ENCODE data around the gene CNTN5. TPM values are rescaled to one million over a fixed set of nuclear protein-coding genes. Genes with fewer than 3 reads are reported as not detected.

CNTN5 gene
- total and polyA plus RNA-seq, 2 donors (not counting 1 experiment from before 2014, with no cell fraction given) = not detected

GRCh38 chr11:99068832-99069231 is 48.1 kb downstream of the CNTN5 start:
- Histone ChIP-seq H3K27ac (ENCODE audit: low read length in 2 of 2) (no peak overlapping the region), H3K4me3 (ENCODE audit: control extremely low read depth in 1 of 5, extremely low read depth in 1 of 5, insufficient read depth in 1 of 5, low read depth in 2 of 5, low read length in 4 of 5) (no peak overlapping the region), H3K9me3 (ENCODE audit: control extremely low read depth in 1 of 3, control insufficient read depth in 2 of 3, insufficient read depth in 1 of 3, low read length in 2 of 3) (no peaks in the 10 kb centered on the region), H3K36me3 (replicated peaks in 1 of 2; ENCODE audit: control extremely low read depth in 1 of 2, control insufficient read depth in 1 of 2, extremely low read depth in 1 of 2, insufficient read depth in 2 of 2, low read length in 1 of 2) (no peaks in the 10 kb centered on the region), H3K9ac (ENCODE audit: low read length) (no peak overlapping the region), H3K27me3 (replicated peaks in 1 of 4; ENCODE audit: control extremely low read depth in 1 of 4, control insufficient read depth in 3 of 4, insufficient read depth in 4 of 4, low read length in 3 of 4) (no peaks in the 10 kb centered on the region), H2AFZ (ENCODE audit: insufficient read depth, low read depth, low read length, poor library complexity, severe bottlenecking) (no peak overlapping the region), H4K20me1 (ENCODE audit: control insufficient read depth, insufficient read depth, low read length, poor library complexity, severe bottlenecking) (no peaks in the 10 kb centered on the region), H3K4me2 (replicated peaks; ENCODE audit: low read depth, low read length, poor library complexity, severe bottlenecking) (no peak overlapping the region), H3K4me1 (ENCODE audit: control insufficient read depth in 2 of 2, insufficient read depth in 2 of 2, low read length in 2 of 2) (no peaks in the 10 kb centered on the region), H3K79me2 (ENCODE audit: control insufficient read depth, insufficient read depth, low read length) (no peaks in the 10 kb centered on the region)
- ChIA-PET CTCF (no interaction called here), POLR2A (no interaction called here)
- no peaks in the 10 kb centered on the region for H3K9me3 Mint-ChIP-seq (ENCODE audit: insufficient read depth)
- WGBS (ENCODE audit: insufficient coverage) = no CpG with 5 or more reads among the region's 2 CpGs
- intact Hi-C loops (cut with micrococcal nuclease) = no loop called here
- TF ChIP-seq EZH2 (IDR thresholded peaks at IDR 0.05; ENCODE audit: borderline replicate concordance, insufficient read depth, low read depth, low read length, poor library complexity, severe bottlenecking) (no peak), CTCF (IDR thresholded peaks at IDR 0.05) (no peak)
- H3K4me3 Mint-ChIP-seq = no peak overlapping the region
- H3K4me1 Mint-ChIP-seq = peaks cover 5% of the 10 kb centered on the region
- ATAC-seq (ENCODE audit: low read depth) = no peak
- no peak for DNase-seq
- no peak overlapping the region for H3K27ac Mint-ChIP-seq
- no peaks in the 10 kb centered on the region for H3K27me3 Mint-ChIP-seq

DNA sequence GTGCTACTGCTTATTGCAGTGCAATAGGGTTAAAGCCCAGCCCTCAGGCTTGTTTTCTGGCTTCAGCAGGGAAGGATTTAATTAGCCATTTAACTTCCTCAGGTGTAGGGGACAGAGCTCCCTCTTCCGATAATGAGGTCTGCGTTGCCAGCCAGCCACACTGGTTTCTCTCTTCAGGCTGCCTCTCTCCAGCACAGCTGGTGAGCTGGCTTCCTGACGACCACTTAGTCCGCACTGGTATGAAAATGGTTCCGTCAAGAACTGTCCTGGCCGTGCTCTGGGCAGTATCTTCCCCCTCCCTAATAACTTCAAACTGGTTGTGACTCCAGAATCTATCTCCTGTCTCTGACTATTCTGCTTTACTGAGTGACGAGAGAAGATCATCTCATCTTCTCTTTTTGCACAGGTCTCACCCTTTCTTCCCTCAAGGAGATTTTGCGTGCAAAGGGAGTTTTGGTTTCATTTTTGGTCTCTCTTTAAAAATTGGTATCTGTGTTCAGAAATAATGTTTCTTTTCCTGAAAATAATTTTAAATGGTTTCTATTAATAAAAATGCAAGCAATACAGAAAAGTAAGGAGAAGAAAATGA is 49.2 kb downstream of the CNTN5 start:
- H3K4me3 ChIP-seq (ENCODE audit: control extremely low read depth in 1 of 5, extremely low read depth in 1 of 5, insufficient read depth in 1 of 5, low read depth in 2 of 5, low read length in 4 of 5) = peak overlapping the region in 2 of 5 experiments; percentile 11 to 18
- no peak overlapping the region for H3K27ac Mint-ChIP-seq
- peaks cover 5% of the 10 kb centered on the region for H3K4me1 Mint-ChIP-seq
- 11% methylated on average over 6 of the region's 8 CpGs for WGBS (ENCODE audit: insufficient coverage)
- no peaks in the 10 kb centered on the region for H4K20me1 ChIP-seq (ENCODE audit: control insufficient read depth, insufficient read depth, low read length, poor library complexity, severe bottlenecking)
- H3K9ac ChIP-seq (ENCODE audit: low read length) = no peak overlapping the region
- ChIA-PET CTCF (no interaction called here), POLR2A (no interaction called here)
- no peaks in the 10 kb centered on the region for H3K79me2 ChIP-seq (ENCODE audit: control insufficient read depth, insufficient read depth, low read length)
- TF ChIP-seq CTCF (IDR thresholded peaks at IDR 0.05) = no peak
- no peak for TF ChIP-seq EZH2 (IDR thresholded peaks at IDR 0.05; ENCODE audit: borderline replicate concordance, insufficient read depth, low read depth, low read length, poor library complexity, severe bottlenecking)
- no peaks in the 10 kb centered on the region for H3K9me3 ChIP-seq (ENCODE audit: control extremely low read depth in 1 of 3, control insufficient read depth in 2 of 3, insufficient read depth in 1 of 3, low read length in 2 of 3)
- no peaks in the 10 kb centered on the region for H3K36me3 ChIP-seq (replicated peaks in 1 of 2; ENCODE audit: control extremely low read depth in 1 of 2, control insufficient read depth in 1 of 2, extremely low read depth in 1 of 2, insufficient read depth in 2 of 2, low read length in 1 of 2)
- no peak overlapping the region for H3K27ac ChIP-seq (ENCODE audit: low read length in 2 of 2)
- ATAC-seq (ENCODE audit: low read depth) (no peak), DNase-seq (no peak)
- intact Hi-C loops (cut with micrococcal nuclease) = no loop called here
- no peaks in the 10 kb centered on the region for H3K27me3 Mint-ChIP-seq
- H3K4me2 ChIP-seq (replicated peaks; ENCODE audit: low read depth, low read length, poor library complexity, severe bottlenecking) = peak overlapping the region; percentile 56
- H3K27me3 ChIP-seq (replicated peaks in 1 of 4; ENCODE audit: control extremely low read depth in 1 of 4, control insufficient read depth in 3 of 4, insufficient read depth in 4 of 4, low read length in 3 of 4) = no peaks in the 10 kb centered on the region
- peak overlapping the region; percentile 30 for H3K4me3 Mint-ChIP-seq
- no peaks in the 10 kb centered on the region for H3K4me1 ChIP-seq (ENCODE audit: control insufficient read depth in 2 of 2, insufficient read depth in 2 of 2, low read length in 2 of 2)
- peak overlapping the region; percentile 56 for H2AFZ ChIP-seq (ENCODE audit: insufficient read depth, low read depth, low read length, poor library complexity, severe bottlenecking)
- H3K9me3 Mint-ChIP-seq (ENCODE audit: insufficient read depth) = no peaks in the 10 kb centered on the region

All from B cell (primary cell).